GM18870 (cell line): ENCODE measurements around the gene NUDT17.

Experiments
- ATAC-seq: cut with Tn5 transposase; IDR thresholded peaks from one replicate; pipeline ENCODE4 v1.9.1; 2021; ENCODE audit warnings: moderate library complexity; ENCODE audit not compliant: unreplicated experiment

Gene NUDT17

DNA sequence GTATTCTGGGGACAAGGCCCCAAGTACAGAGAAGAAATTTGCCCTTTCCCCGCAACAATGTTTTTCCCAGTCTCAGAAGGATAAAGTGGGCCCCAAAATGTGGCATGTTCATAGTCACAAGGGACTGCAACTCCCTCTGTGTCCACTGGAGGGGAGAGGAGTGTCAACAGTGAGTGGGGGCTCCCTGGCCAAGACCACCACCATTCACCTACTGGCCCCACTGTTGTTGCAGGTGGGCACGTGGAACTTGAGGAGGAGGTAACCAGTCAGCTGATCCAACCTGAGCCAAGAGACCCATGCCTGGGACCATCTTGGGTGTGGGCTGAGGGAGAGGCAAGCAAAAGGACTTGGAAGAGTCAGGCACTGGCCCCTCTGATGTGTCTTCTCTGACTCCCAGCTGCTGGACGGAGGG lies 777 bp downstream of the NUDT17 start:
- no peak for ATAC-seq

DNA sequence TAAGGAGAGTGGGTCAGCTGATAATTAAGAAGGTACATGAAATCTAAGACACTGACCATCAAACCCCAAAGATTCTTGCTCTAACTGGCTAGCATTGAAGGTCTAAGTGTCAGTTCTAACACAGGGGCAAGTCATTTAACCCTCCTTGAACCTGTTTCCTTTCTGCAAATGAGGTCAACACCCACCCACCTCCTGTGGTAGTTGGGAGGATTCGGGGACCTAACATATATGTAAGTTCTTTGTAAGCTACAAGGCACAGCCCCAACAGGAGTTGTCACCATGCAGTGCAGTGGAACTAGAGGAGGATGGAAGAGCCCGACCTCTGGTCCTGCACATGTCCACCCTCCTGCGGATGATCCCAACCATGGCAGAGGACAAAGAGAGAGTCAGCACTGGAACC lies 2.4 kb downstream of the NUDT17 start:
- ATAC-seq: no peak

DNA sequence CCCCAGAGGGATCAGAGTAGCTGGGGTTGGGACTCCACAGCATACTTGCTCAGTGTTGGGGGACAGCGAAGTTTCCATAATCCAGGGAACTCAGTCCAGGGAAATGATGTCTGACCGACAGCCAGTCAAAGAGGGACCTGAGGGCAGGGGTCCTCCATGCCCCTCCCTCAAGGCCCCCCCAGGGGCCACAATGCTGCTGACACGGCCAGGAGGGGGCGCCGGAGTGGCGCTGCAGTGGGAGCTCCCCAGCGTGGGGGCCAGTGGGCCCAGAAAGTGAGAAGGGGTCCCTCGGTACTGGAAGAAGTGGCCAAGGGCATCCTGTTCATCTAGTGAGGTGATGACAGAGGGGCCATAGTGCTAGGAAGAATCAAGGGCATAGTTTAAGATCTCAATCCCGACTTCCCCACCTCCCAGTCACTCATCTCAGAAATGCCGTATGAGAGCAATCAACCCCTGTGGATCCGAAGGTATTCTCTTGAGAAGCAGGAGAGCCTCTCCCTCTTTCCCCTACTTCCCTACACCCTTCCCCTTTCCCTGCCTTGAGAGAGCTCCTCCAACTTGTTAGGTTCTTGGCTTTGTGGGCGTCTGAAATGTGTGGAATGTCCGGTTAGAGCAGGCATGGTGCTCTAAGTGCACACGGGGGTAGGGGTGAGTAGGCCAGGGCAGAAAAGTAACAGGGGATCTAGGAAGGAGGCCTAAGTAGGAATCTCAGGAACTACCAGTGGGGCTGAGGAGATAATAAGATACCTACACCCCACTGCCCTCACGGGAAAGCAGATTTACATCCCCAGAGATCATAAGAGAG lies 4.1 kb downstream of the NUDT17 start:
- no peak for ATAC-seq

DNA sequence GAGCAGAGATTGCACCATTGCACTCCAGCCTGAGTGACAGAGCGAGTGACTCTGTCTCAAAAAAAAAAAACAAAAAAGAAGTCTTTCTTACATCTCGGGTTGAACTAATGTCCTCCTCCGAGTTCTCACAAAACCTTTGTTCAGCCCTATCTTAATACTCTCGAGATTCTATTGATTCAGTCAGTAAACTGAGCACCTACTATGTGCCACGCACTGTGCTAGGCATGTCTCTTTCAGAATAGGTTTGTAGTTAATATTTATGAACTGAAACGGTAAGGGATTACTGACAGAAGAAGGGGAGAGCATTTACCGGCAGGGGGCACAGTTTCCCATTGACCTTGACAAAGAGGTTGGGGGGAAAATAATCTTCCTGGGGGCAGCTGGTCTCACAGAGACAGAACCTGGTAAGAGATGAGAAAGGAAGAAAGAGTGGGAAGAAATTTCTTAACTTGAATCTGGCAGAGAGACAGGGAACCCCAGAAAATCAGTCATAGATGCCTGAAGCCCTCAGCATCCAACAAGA lies 10.1 kb downstream of the NUDT17 start:
- no peak for ATAC-seq

DNA sequence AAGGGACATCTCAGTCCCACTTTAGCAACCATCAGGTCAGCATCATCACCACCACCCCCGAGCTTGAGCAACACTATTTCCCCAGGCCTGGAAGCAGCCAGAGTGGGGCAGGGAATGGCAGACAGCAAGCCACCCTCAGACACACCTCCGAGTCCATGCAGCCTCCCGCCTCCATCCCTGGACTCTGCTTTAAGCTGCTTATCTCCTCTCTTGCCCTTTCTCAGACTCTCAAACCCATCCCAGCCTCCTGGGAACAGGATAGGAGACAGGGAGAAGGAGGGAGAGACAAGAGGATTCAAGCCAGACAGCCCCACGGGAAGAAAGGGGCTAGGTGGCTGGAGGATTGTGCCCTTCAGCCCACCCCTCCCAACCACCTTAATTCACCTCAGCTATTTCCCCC lies 11.7 kb downstream of the NUDT17 start:
- ATAC-seq: no peak

DNA sequence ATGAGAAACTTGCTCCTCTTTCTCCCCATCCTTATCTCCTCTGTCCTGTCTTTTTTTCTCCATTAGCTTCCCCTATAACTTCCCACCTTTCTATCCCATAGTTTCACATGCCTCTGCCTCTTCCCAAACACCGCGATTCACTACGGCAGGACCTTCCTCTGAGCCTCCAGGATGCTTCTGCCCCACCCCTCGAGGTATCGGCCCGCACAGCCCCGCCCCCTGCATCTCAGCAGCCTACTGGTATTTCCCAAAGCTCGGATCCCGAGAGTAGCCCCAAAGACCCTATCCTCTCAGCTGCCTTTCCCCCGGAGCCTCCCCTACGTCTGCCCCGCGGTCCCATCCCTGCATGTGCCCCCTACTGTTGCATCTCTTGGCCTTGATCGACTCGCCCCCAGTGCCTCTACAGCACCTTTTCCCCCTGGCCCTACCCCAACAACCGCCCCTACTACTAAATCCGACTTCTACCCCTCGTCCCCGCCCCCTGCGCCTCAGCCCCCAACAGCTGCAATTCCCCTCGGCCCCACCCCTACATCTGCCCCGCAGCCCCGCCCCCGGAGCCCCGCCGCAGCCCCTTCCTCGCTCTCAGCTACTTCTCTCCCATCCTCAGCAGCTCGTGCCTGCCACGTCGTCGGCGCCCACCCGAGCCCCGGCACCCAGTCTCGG lies 12.9 kb downstream of the NUDT17 start:
- ATAC-seq: no peak

DNA sequence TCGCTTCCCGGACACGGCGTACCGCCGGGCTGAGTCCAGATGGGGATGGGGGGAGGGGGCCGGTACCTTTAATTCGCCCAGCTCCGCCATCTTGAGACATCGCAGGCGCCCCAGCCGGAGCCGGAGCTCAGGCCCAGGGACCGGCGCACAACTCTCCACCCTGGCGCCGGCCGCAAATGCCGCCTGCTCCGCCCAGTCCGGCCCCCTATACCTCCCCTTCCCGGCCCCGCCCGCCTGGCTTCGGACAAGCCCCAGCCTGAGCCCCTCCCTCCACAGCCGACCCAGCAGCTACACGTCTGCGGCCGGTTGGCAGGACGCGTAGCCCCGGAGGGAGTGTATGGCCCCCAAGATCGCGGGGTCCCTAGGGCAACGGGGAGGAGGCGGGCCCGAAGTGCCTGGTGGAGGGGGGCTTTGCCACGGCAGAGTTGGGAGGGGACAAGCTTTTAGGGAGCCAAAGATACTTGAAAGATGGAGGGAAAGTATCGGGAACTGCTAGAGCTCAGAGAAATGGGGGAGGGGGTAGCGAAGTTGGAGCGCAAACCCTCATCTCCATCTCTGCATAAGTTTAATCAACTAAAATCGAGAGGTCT lies 13.6 kb downstream of the NUDT17 start, which contains the start of gene PIAS3:
PIAS3 (minus strand) TSS at position 181 of the 590 bp plus-strand sequence; CDS start at position 90, 91 bp downstream.
- peak; percentile 42 for ATAC-seq

DNA sequence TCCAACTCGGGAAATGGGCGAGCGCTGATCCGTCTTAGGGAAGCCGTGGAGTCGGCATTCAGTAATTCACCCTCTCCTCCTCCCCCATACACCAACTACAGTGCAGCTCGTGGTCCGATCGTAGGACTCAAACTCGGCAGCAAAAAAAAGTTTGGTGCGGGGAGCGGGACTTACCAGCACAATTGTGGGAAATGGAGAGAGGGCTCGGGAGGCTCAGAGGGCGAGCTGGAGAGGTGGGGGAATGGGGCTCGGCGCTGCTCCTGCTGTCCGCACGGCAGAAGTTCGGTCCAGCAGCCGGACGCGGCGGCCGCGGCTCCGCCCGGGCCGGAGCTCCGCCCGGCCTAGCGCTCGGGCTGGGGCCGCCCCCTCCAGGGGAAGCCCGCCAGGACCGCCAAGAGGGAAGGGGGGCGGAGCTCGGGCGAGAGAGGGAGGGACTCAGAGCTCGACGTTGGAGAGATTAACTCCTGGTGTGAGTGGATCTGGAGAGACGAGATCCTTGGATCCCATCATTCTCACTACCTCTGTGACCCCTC lies 14.1 kb downstream of the NUDT17 start:
- peak; percentile 59 for ATAC-seq

DNA sequence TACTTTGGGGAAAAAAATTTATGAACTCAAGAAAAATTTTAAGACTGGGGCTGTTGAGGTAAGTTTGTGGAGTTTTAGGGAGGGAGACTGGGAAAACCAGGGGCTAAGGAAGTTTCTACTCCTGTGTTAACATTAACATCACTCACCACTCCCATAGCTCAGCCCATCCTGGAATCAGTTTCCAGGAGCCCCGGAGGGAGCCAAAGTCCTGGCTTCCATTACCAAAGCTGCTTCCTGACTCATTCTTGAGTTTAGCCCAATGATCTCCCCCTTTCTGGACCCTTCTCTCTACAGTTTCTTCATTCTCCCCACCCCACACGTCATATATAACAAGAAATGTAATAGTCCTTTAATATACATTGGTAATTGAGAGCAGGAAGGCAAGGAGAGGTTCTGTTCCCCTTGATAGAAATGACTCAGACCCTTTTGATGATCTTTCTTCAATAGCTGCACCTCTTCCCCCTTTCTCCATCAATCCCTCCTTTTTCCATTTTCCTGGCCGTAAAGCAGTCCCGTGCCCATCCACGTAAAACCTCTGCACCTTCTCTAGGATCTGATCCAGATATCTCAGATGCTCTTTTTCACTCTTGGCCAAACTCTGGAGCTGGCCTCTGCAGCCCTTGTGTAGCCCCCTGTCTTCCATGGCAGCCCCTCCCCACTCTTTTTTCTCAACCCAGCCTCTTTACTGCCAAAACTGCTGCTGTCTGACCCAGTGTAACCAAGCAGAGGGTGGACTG lies 18.0 kb downstream of the NUDT17 start:
- no peak for ATAC-seq

DNA sequence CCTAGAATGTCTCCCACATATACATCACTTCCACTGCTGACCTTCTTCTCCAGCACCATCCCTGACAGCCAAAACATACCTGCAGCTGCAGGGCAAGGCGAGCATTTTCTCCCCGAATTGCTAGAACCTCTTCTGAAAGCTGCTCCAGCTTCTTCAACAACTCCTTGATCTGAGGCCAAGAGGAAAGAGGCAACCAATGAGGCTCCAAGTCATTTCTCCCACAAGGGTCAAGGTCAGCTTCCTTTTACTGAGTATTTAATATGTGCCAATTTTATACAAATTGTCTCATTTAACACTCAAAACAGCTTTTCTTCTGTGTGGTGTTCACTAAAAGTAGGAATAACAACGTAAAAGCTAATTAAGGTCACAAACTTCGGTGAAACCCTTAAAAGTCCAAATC lies 22.8 kb downstream of the NUDT17 start:
- no peak for ATAC-seq

DNA sequence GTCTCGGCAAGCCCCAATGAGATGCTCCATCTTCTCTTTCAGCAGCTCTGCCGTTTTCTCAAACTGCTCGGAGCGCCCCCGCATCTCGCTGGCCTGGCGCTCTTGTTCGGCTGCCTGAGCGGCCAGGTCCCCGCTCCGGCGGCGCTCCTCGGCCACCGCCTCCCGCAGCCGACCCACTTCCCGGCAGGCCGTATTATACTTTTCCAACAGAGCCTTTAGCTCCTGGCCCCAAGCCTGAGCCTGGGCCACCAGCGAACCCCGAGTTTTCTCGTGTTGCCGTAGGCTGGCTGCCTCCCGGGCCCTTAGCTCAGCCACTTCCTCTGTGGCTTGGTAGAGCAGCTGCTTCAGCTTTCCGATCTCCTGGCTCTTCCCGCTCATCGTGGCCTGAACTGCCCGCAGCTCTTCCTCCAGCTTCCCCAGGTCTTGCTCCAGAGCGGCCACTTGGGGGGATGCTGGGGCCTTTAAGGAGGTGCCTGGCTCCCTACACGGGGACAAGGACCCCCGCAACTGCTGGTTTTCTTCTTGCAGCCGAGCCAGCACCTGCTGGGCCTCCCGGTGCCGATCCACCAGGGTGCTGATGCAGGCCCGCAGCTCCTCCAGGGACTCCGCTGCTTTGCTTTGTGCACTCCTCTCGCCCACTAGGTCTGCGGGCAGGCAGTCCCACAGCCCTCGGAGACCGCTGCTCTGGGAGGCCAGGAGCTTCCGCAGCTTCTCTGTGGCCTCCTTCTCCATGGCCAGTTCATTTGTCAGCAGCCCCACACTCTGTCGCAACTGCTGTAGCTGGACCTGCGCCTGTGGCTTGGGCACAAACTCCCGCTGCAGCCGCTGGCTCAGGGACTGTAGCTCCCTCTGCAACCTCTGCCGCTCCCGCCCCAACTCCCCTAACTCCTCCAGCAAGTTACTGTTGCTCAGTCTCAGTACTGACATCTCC lies 26.8 kb downstream of the NUDT17 start:
- ATAC-seq: no peak

DNA sequence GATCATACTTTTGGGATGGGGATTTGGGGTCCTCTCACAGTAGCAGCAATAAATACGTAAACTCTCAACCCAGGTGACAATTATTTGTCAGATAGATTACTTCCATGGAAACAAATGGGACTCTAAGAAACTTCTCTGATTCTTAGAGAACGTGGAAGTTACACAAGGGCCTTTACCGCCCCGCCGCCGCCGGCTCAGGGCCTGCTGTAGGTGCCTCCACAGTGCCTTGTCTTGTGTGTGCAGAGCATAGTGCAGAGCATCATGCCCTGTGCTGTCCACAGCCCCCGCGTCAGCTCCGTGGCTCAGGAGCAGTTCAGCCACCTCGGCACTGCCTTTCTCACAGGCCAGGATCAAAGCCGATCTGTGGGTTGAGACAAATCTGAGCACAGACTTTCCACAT lies 29.2 kb downstream of the NUDT17 start:
- no peak for ATAC-seq

DNA sequence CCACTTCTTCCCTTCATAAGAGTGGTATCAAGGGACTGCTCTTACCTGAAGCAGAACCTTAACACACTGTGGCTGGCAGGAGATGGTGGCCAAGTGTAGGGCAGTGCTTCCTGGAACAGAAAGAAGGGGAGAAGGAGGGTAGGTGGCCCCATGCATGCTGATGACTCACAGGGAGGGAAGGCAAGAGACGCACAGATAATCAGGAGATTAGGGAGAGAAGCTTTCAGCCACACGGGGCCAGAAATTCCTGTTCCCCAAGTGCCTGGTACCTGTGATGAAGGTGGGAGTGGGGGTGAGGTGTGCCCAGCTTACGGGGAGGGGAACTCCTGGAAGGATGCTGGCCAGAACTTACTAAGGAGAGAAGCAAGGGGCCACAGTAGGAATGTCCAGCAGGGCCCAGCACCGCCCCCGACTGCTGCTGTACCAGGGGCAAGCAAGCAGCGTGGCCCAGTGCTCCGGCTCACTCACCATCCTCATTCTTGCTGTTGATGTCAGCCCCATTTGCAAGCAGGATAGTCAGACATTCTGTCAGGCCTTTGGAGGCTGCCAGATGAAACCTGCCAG lies 32.6 kb downstream of the NUDT17 start:
- no peak for ATAC-seq

DNA sequence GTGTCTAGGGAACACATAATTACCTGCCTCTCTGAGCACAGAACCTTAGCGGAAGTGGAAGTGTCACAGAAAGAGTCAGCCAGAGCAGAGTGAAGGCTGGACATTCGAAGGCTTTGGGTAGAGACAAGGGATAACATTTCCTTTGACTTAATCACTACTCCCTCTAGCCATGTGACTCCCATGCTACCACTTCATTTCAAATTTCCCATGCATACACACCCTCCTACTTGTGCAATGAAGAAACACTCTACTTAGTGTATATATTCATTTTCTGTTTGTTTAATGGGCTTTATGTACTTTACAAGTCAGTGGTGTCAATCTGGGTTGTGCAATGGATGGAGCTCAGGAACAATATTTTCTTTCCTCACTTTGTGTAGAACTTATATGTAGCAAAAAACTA lies 33.3 kb downstream of the NUDT17 start:
- ATAC-seq: no peak

DNA sequence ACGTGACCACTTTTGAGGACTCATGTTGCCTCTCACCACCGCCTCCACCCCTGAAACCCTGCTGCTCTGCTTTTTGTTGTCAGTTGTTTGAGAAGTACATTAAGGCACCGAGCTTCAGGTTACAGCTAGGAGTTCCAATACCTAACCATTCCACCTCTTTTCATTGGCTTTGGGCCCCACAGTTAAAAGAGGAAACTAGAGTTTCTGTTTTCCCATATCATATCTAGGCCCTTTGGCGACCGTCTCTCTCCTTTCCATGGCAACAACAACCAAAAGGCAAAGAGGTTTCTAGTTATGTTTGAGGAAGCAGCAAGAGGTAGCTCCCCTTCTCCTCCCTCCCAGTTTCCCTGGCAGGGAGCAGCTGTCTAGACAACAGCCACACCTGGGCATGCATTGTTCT lies 34.3 kb downstream of the NUDT17 start:
- no peak for ATAC-seq

DNA sequence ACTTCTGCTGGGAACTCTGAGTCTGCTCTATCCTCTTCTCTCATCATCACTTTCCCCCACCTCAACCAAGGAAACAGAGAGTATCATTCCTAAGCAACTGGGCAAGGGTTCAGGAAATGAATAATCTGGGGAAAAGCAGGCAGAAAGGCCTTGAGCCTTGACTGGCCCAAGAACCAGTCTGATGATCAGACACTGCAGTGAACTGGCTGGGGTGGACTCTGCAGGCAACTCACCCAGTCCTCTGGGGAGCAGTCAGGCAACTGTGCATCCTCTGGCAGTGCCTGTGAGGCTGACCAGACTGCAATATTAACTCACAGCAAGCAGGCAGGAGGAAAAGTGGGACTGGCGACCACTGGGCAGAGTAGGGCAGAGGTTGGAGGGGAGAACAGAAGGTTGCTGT lies 39.2 kb downstream of the NUDT17 start:
- ATAC-seq: no peak

DNA sequence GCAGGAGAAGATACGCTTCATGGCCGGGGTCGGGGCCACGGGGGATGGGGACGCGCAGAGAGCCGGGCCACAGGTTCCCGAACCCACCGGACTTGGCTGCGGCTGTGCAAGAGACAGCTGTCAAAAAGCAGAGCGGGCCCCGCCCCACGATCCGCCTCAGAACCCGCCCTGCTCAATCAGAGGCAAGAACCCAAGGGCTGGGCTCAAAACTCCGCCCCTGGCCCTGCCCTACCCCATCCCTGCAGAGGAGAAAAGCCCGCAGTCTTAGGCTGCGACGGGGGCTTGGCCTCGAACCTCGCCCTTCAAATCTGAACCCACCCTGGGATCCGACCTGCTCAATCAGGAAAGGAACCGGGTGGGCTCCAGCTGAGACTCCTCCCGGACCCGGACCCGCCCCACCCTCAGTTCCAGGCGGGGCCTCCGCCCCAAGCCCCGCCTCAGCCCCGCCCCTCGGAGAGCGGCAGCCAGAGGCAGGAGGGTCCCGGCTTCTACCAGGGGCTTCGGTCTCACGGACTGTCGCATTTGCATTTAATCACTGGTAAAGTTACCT lies 40.4 kb downstream of the NUDT17 start, which contains the start of gene ANKRD35:
ANKRD35 (minus strand) TSS at position 129 of the 550 bp plus-strand sequence; CDS start at position 21, 108 bp downstream.
- ATAC-seq: peak; percentile 95

DNA sequence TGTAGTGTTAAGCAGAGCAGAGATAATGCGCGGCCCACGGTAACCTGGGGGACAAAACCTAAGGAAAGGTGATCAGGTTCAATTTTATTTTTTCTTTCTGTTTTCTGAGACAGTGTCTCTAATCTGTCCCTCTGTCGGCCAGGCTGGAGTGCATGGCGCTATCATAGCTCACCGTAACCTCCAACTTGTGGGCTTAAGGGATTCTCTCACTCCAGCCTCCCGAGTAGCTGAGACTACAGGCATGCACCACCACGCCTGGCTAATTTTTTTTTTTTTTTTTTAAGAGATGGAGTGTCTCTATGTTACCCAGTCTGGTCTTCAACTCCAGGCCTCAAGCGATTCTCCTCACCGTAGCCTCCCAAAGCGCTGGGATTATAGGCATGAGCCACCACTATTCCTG lies 41.0 kb downstream of the NUDT17 start:
- no peak for ATAC-seq

DNA sequence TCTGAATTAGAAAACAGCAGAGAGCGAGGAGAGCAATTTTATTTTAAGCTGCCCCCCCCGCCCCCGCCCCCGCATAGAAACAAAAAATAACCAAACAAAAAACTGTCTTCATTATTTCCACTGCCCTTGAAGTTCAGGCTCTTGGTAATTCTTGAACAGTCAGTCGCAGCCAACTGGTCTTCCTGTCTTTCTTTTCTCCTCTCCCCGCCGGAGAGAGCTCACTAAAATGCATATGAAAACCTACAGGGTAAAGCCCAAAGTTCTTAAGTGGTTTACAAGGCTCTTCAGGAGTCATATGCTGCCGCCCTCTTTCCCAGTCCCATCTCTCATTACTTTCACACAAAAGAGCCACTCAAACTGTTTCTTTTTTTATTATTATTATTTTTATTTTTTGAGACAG lies 41.4 kb downstream of the NUDT17 start:
- ATAC-seq: no peak
